Activated T-cell treated with anti-CD3 and anti-CD28 coated beads for 48 hours (primary cell): Measurements from ENCODE around the gene AQP6.
A peak's percentile ranks its signal among the peaks of the same experiment; 100 is the strongest.
"Not testable (repeated sequence)": the region's sequence is repeated elsewhere in the genome, so short reads cannot be mapped to it uniquely, and the experiment has no call there.

Experiments used
- DNase-seq: peaks from one replicate; pipeline ENCODE4 v3.0.0-alpha.2; 2020; ENCODE audit warnings: low read depth

The AQP6 gene

DNA sequence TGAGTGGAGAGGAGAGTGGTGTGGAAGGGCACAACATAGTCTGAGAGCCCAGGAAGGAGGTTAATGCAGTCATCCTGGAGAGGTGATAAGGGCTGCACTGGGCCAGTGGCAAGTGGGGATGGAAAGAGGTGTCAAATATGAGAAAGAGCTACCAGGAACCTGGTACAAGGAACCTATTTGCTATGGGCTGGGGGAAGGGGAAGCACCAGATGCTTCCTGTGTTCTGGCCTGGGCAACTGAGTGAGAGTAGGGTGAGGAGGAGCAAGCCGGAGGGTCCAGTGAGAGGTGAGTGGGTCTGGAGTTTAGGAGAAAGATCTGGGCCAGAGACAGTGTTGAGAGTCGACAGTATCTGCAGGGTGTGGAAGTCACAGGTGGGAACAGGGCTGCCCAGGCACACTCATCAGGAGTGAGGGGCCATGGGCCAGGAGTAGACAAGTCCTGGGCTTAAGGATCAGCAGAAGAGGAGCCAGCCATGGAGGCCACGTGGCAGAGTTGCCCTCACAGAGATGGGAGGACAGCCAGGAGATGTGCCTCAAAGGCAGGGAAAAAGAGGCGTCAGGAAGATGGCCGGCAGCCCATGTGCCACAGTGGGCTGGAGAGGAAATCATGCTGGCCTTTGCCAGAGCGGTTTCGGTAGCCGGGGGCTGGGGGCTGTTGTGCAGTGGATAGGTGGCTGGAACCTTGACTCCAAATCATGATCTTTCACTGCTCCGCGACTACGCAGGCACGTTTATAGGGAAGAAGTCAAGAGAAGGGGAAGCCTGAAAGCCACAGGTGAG is 2.9 kb upstream of the AQP6 start:
- DNase-seq: no peak

DNA sequence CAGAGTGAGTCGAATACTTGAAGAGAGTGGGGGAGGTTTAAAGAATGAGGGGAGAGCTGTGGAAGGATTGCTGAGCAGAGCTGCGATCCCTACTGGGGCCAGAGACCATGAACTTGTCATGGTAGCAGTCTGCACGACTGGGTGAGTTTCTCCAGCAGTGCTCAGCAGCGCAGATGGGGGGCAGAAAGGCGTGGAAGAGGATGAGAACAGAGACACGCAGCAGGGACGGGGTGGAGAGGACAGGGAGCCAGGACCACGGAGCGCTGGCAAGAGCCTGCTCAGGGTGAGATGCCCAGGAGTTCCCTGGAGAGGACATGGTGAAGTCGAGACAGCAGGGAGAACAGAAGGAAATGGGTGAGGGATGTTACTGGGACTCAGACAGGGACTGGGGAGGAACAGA is 2.1 kb upstream of the AQP6 start:
- DNase-seq: no peak

DNA sequence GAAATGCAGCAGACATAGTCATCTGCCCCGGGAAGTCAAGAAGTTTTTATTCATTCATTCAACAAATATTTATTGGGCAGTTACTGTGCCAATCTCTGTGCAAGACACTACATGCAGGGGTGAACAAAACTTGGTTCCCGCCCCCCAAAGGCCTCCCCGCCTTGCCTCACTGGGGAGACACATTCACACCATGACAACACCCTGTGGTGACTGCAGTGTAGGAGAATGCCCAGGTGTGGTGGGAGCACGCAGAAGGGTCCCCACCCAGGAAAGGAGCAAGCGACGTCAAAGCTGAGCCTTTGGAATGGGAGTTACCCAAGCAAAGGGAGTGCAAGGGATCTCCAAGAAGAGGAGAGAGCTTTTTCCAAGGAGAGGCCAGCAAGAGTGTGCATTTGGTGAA is 1.6 kb upstream of the AQP6 start:
- no peak for DNase-seq

DNA sequence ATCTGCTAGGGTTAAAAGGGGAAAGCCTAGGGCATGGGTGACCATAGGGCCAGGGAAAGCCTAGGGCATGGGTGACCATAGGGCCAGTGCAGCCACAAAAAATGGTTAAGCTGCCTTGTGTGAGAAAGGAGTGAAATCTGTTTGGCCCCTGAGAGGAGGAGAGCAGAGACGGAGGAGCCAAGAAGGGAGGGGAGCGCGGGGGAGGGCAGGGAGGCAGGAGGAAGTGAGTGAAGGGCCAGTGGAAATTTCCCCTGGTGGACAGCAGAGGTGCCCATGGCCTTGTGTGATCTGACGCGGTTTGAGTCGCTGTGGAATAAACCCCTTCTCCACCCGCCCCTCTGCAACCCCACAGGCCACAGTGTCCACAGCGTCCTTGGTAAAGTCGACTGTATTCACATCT is 618 bp upstream of the AQP6 start:
- no peak for DNase-seq

DNA sequence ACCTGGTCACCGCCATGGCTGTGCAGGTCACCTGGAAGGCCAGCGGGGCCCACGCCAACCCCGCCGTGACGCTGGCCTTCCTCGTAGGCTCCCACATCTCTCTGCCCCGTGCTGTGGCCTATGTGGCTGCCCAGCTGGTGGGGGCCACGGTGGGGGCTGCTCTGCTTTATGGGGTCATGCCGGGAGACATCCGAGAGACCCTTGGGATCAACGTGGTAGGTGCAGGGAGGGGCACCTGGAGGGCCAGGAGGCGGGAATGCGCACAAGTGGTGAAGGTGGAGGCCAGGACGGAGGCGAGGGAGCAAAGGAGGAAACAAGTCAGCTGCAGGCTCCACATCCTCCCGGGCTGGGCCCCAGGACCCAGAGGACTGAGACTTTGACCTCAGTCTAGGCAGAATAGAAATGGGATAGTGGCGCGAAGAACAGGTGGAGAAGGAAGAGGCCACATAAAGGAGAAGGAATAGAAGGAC is 649 bp downstream of the AQP6 start:
- no peak for DNase-seq

DNA sequence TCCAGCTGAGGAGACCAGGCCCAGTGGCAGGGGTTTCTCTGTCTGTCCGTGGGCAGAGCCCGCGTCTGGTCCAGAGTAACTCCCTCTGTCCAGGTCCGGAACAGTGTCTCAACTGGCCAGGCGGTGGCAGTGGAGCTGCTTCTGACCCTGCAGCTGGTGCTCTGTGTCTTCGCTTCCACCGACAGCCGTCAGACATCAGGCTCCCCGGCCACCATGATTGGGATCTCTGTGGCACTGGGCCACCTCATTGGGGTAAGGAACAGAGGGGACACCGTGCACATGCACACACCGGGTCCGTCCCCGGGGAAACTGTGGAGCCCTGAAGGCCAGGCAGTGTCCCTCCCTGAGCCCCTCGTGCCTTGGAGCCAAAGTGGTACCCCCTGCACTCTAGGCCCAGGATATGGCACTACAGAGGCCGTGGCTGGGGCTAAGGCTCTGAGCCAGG is 1.5 kb downstream of the AQP6 start:
- DNase-seq: no peak

DNA sequence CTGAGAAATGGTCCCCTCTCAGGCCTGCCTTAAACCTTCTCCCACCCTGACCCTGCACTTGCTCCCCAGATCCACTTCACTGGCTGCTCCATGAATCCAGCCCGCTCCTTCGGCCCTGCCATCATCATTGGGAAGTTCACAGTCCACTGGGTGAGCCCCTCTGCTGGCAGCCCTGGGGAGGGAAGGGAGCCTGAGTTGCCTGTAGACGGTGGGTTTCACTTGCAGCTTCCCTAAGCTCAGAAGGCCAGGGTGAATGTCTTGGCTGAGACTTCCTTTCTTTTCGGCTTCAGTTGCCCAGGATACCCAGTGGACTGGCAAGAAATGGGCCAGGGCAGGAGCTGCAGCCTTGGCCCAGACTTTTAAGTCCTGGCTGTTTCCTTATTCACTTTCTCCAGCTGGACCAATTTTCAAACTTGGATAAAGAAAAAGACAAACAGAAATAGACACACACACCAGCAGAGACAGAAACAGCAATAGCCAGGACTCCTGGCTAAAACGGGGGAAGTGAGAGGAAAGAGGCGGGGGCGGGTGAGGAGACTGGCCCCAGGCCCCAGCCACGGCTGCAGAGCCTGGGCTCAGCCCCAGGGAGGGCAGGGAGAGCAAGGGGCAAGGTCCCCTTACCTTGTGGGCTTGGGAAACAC is 2.0 kb downstream of the AQP6 start:
- DNase-seq: no peak

DNA sequence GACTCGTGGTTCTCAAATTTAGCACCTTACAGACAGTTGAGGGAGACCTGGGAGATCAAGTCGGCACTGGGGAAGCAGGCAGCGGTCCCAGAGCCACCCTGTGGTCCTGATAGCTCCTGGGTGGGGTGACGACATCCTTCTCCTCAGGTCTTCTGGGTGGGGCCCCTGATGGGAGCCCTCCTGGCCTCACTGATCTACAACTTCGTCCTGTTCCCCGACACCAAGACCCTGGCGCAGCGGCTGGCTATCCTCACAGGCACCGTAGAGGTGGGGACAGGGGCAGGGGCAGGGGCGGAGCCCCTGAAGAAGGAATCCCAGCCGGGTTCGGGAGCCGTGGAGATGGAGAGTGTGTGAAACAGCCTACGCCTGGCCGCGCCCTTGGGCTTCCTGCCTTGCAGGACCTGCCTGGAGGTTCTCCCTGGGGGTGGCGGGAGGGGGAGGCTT is 2.6 kb downstream of the AQP6 start:
- no peak for DNase-seq

DNA sequence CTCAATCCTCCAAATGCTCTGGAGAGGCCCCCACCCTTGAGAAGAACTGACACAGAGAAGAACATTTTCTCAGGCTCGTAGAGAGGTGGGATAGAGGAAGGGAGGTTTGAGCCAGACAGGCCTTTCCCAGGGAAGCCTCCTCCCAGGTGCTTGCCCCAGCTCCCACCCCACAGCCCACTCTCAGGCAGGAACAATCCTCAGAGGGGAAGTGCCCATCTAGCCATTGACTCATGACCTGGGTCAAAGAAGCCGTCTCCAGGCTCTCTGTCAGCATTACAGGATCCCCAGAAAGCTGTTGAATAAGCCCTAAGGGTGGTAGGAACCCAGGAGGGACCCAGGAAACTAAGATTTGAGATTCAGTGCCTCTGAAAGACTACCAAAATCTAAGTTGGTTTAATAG is 3.8 kb downstream of the AQP6 start:
- no peak for DNase-seq

DNA sequence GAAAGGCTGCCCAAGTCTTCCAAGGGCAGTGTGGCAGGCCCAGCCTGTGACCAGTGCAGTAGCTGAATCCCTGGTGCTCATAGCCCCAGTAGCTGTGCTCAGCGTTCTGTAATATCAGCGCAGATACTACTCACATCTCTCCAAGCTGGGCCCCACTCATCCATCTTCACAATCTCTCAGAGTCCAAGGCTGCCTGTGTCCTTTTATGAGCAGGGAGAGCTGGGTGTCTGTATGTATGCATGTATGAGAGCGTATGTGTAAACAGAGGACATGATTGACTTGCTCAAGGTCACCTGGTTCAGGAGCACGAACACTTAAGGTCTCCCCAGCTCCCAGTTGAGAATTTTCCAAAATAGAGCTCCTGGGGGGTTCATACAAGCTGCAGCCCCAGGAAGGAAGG is 5.4 kb downstream of the AQP6 start:
- DNase-seq: no peak

DNA sequence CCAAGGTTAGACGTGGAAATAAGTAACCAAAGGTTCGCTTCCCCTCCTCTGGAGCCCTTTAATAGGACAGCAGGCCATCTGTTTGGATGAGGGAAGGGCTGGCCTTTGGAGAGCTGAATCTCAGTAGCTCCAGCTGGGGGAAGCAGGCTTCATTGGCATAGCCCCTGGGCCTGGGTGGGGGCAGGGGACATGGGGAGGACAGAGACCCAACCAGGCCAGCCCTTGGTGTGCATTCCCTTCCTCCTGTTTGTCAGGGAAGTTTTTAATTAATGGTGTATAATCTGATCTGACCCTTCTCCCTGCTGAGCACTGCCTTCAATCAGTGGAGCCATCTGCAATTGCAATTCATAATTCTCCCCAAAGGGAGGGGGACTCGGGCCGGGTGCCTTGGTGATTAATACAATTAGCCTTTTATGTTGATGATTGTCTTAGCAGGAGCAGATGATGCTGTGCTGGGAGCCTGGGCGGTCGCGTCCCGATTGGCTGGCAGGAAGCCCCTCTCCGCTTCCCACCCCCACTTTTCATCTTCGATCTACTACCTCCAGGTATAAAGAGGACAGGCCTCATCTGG is 6.4 kb downstream of the AQP6 start:
- DNase-seq: no peak

DNA sequence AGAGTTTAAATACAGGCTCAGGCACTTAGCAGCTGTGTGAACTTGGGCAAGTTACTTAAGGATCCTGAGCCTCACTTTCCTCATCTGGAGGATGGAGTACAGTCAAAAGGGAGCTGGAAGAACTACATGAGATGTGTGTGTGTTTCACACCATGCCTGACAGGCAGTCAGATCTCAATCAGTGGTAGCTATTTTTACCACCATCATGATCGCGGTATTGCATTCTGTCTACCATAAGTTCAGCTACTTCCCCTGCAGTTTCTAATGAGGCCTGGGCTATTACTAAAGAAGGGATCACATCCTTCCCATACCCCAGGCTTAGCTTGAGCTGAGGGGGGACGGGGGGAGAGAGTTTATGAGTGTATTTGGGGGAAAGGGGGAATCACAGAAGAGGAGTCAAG is 7.0 kb downstream of the AQP6 start:
- DNase-seq: no peak

DNA sequence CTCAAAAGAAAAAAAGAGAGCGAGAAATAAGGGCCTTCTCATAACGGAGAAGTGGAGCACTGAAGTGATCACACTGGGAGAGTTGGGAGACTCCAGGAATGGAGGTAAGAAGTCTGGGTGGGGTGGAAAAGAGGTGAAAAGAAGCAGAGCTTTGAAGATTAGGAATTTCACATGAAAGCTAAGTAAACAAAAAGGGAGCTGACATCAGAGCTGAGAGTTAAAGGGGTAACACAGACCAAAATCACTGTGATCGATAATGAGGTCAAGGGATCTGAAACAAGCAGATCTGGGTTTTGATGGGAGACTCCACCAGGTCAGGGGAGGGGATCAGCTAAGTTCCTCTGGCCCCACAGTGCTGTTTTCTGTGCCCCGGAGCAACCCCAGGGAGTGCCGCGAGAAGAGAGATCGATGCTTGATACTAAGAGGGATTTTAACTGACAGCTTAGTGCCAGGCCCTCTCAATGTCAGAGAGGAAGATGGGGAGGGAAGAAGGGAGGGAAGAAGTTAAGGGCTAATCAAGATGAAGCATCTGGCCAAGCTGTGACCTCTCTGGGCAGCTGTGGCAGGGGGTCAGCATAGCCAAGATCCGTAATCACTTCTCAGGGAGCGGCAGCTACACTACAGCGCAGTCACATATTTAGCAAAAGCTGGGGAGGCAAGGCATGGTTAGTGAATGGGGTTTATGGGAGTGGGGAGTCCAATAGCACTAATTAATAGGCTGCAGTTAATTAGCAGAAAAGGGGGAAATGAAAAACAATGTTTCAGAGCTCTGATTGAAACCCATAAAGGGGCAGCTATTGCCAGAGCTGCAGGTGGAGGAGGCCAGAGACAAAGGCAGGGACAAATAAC is 8.0 kb downstream of the AQP6 start:
- DNase-seq: no peak

DNA sequence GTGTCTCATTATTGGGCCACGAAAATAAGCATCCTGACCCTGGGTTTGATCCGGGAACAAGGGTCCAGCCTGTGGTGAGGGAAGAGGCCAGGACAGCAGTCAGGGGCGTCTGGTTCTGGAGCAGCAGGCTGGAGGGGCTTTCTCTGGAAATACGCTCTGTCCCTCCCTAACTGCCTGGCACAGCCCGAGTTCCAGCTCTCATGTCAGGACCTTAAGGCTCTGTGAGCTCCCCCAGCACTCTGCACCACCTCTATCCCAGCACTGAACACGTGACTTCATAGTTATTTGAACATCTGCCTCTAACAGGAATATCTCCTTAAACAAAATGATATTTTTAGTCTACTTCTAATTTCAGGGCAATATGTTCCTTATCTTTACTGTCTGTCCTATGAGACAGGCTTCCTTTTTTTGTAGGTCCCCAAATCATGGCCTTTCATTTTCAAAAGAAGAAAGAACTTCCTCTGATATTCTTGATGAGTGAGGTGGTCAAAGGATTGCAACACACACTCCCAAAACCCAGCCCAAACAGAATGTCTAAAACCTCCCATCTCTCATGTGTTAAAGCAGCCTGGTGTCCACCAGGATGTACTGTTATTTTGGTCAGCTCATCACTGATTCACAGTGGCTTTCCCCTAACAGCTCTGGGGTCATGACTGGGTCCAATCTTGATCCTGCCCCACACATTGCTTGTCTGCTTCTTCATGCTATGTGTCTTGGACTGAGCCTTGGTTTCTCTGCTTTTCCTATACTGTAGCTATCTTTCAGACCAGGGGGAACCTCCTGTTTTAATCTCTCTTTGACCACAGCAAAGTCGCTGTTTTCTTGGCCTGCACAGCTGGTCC is 9.7 kb downstream of the AQP6 start:
- no peak for DNase-seq

DNA sequence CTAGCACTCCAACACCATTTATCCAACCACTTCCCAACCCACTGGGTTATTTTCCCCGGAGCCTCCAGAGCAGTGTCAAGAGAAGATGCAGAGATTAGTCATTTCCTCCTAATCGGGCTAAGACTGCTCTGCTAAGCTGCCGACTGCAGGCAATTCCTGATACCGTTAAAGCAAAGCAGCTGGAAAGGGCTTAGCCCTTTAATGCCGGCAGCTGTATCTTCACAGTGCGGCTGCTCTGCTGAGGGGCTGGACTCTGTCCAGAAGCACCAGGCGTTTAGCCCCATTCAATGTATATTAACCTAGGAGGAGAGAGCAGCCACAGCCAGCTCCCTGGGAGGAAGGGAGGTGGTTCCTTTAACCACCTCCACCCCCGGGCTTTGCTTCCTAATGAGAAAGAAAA is 11.1 kb downstream of the AQP6 start:
- no peak for DNase-seq

DNA sequence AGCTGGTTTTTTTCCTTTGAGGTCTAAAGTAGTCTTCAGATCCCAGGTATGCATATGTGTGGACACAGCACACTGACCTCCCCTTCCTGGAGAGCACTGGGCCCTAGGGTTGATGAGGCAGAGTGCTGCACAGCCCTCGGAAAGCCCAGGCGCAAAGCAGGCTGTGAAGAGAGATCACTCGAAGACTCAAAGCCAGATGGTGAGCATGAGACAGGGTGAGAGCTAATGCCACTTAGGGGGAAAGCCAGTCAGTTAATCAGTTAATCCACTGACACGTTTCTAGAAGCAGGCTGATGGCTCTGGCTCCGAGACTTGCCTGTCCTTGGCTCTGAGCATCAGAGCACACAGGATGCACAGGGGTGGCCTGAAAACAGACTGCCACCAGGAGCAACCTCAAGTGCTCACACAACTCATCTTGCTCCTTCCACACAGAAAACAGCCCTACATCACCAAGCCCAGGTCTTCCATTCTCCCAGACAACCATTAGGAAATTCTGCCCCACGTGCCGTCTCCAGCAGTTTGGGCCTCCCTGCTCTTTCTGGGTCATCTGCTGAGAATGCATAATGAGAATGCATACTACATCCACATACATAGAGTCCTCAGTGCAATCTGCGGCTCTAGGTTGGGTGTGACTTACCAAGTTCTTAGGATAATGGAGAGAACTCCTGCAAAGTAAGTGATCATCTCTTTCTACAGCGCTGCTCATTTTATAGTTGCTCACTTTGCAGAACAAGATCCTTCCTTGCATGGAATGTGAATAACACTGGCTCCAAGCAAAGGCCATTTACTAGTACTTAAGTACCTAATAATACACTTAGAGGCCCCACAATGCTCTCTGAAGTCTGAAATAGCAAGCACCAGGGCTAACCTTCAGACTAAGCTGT is 12.0 kb downstream of the AQP6 start:
- DNase-seq: no peak

DNA sequence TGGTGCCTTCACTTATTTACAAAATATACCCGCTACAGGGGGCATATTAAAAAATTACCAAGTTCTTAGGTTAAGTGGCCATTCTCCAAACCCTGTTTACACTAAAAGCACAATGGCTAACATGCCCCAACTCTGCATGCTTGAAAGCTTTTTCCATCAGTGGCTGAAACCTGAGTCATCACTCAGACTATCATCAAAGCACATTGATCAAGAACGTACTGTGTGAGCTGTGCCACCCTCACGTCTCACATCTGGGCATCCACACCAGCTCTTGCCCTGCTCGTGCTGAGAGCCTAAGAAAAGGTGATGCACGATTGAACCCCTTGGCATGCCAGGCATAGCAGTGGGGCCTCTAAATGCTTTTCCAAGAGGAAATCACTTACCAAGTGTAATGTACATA is 13.2 kb downstream of the AQP6 start:
- peak; percentile 8 for DNase-seq

DNA sequence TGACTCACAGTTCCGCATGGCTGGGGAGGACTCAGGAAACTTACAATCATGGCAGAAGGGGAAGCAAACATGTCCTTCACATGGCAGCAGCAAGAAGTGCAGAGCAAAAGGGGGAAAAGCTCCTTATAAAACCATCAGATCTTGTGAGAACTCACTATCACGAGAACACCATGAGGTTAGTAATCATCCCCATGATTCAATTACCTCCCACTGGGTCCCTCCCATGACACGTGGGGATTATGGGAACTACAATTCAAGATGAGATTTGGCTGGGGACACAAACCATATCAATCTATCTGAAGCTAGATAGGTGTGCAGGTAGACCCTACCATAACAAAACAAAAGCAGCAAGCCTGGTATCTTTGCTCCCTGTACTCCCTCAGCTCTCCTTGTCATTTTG is 13.7 kb downstream of the AQP6 start:
- DNase-seq: not testable (repeated sequence)

DNA sequence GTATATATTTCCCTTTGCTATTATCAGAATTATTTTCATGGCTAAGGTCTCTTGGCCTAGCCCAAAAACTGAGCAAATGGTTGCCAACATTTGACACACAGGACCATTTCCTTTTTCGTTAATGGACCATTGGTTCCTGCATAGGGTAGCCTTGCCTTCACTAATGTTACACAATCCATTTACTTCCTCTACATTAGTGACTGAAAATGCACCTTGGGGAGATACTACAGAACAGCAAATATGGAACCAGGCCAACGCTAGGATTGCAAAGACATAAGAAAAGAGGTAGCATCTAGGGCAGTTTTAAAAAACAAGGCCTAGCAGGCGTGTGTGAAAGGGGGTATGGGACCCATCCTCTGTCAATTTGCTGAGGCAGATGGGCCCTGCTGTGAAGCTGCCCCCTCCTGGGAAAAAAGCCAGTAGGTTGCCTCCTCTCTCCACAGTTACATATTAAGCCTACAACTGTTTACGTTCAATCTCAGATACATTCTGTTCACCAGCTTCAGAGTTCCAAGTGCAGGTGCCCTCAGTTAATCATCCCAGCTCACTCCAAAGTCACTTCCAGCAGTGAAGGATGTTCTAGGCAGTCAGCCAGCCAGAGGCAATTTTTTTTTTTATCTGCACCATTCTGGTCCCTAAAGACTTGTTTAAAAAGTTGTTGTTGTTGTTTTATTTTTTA is 15.0 kb downstream of the AQP6 start:
- no peak for DNase-seq

DNA sequence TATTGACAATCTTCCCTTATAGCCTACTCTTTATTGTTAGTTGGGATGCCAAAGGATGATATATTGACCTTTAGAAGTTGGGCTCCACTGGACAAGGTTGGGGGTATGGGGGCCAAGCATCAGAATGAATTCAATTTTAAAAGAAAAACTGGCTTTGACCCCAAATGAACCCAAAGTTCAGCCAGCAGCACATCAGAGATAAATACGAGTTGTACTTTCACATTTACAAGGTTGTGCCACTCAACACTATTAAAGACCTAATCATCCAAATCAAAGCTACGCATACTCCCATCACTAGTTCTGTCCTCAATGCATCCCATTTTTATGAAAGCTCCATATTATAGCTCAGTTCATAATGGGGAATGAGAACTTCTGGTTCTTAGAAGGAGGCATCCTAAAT is 16.7 kb downstream of the AQP6 start:
- DNase-seq: not testable (repeated sequence)
